DLD1 (cell line): ENCODE data around the gene SULT1B1.
"Not testable (repeated sequence)": the region's sequence is repeated elsewhere in the genome, so short reads cannot be mapped to it uniquely, and the experiment has no call there.

Source experiments
- in situ Hi-C: cut with HindIII; loops from 2 replicates; pipeline ENCODE4 v1.10.0; 2017; ENCODE audit warnings: low sequenced_read_pairs

The SULT1B1 gene

GRCh38 chr4:69760455-69760854 is at the start of gene SULT1B1:
Gene SULT1B1 (minus strand): TSS chr4:69760620. CDS start chr4:69755217, 5,403 bp downstream.
- in situ Hi-C loops = no loop called here

DNA sequence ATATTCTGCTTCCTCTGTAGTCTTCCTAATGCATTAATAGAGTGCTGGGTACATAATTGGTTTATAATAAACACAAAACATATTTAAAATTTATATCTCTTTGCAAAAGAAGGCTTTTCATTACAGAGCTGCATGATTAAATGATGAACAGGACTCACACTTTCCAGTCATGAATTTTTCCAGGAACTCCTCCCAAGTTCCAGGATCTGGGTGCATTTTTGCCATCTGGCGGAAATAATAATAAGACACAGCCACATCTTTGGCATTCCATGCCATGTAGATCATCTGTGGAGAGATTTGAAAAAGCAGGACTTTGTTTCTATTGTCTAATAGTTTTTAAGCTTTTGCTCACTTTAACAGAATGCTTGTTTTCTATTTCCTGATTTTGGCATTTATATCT is 40.2 kb upstream of the SULT1B1 start:
- in situ Hi-C loops = no loop called here

- in situ Hi-C loops = no loop called here
Observed at GRCh38 chr4:69799337-69799736, 38.9 kb upstream of the SULT1B1 start.

- in situ Hi-C loops = no loop called here
Observed at GRCh38 chr4:69793732-69794131, 33.3 kb upstream of the SULT1B1 start.

GRCh38 chr4:69787879-69788278 is 27.5 kb upstream of the SULT1B1 start:
- in situ Hi-C loops = no loop called here

DNA sequence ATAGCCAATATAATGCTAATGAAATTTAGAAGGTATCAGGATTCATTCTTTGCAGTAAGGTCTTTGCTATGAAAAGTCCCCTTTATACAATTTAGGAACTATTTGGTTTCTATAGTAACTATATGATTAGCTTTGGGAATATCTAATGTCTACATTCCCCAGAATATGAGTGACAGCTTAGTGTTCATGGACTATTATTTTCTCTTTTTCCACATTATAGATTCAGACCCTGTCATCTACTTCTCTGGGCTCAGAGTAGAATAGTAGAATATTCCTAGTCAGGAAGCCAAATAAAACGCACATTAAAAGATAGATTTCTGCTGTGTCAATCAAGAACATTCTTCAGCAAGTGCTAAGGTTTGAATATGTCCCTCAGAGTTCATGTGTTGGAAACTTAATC is 26.1 kb upstream of the SULT1B1 start:
- in situ Hi-C loops = no loop called here

DNA sequence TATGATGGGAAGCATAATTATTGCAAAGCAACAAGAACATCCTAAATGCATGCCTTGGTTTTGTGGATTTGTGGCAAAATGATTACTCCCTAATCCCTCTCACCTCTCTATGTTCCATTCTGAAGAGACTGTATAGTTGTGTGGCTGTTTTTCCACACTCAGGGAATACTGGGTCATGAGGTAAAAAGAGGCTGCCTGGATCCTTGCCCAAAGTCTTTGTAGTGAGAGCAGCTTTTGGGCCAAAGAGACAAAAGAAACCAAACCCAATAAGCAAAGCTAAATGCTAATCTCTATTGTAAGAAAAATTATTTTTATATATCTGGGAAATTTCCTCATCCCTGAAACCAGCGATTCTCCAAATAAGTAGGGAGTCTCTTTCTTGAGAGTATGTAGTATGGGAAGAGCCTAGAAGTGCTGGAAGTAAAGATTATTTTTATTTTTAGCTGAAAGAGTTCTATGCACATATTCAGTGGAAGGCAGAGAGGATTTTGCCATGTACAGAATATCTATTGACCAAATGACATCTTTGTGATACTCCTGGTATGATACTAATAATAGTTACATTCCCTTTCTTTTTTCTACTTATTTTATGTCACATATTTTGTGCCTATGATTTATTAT is 24.9 kb upstream of the SULT1B1 start:
- in situ Hi-C loops = no loop called here

- in situ Hi-C loops = no loop called here
Observed at GRCh38 chr4:69782651-69783310, 22.4 kb upstream of the SULT1B1 start.

- in situ Hi-C loops = no loop called here
Observed at GRCh38 chr4:69781458-69782418, 21.3 kb upstream of the SULT1B1 start.

GRCh38 chr4:69780141-69780540 is 19.7 kb upstream of the SULT1B1 start:
- in situ Hi-C loops = no loop called here

- in situ Hi-C loops = no loop called here
Observed at GRCh38 chr4:69776696-69777095, 16.3 kb upstream of the SULT1B1 start.

DNA sequence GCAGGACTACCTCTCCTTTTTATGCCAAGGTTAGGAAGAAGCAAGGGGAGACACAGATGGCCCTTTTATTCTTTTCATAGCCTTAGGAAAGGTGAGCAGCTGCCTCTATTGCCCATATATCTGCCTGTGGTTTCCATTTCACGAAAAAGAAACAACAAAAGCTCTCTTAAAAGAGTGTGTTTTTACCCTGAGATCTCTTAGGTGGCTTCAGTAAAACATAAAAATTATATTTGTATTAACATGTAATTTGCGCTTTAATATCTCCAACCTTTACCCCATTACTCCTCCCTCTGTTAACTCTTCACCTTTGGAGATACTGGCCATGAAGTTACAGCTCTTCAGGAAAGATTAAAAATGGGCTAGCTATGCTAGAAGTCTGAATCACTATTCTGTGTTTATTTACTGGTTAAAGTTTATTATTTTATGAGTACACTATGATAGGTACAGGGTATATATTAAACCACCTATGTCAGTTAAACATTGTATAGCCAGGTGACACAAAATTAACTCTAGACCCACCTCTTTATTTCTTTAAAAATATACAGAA is 15.0 kb upstream of the SULT1B1 start:
- in situ Hi-C loops = no loop called here

DNA sequence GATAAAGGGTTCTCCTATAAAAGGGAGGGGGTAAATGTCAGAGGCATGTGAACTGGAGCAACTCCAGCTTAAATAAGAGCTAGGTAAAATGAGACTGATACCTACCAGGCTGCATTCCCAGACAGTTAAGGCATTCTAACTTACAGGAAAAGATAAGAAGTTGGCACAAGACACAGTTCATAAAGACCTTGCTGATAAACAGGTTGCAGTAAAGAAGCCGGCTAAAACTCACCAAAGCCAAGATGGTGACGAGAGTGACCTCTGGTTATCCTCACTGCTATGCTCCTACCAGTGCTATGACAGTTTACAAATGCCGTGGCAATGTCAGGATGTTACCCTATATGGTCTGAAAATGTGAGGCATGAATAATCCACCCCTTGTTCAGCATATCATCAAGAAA is 13.1 kb upstream of the SULT1B1 start:
- in situ Hi-C loops = no loop called here

DNA sequence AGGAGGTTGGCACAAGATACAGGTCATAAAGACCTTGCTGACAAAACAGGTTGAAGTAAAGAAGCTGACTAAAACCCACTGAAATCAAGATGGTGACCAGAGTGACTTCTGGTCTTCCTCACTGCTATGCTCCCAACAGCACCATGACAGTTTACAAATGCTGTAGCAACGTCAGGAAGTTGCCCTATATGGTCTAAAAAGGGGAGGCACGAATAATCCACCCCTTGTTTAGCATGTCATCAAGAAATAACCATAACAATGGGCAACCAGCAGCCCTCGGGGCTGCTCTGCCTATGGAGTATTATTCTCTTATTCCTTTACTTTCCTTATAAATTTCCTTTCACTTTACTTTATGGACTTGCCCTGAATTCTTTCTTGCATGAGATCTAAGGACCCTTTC is 8.1 kb upstream of the SULT1B1 start:
- in situ Hi-C loops = not testable (repeated sequence)

DNA sequence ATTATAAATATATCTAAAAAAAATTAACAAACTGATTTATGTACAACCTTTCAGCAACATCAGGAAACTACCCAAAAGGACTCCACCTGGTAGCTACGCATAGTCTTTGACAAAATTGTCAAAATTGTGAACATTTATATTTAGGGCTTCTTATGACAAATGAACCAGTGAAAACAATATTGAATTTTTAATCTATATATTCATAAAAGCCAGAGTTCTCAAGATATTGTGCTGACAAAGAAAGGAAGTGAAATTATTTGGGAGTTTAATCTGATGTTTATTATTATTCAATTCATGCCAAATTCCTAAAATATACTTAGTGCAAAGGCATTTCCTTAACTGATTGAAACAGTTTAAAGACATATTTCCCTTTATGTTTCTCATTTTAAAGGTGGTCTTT is 5.3 kb upstream of the SULT1B1 start:
- in situ Hi-C loops = no loop called here

GRCh38 chr4:69764311-69764710 is 3.9 kb upstream of the SULT1B1 start:
- in situ Hi-C loops = no loop called here

- in situ Hi-C loops = no loop called here
Observed at GRCh38 chr4:69763233-69763632, 2.8 kb upstream of the SULT1B1 start.

DNA sequence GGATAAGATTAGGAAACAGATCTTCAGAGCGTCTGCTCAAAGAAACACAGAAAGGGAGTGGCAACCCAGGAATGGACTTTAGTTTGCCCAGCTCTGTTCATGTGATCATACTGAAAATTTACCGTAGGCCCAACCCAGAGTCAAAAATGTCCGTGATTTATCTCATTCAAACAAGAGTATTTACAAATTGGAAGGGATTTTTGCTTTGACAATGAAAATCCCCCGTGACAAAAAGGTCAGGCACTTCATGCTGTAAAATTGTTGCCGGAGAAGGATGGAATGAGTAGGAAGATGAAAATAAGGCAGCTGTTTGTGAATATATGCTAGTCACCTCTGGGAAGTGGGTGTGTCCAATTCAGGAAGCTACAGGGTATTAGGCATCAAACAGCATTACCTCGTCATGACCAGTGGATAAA is 1.2 kb downstream of the SULT1B1 start:
- in situ Hi-C loops = no loop called here

DNA sequence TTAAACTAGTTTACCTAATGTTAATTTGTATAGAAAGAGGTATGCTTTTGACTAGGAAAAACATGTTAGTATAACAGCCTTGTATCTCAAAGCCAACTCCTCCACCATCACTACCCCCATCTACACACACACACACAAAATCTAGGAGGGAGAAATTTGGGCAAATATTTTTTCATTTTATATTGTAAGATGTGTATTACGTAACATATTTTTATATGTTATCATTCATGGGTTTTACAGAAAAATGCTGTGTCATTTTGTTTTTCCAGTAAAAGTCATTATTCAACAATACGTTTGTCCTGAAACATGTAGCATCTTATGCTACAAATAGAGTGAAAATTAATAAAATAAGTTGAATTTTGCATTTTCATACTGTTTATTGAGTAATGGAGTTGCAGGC is 3.0 kb downstream of the SULT1B1 start:
- in situ Hi-C loops = no loop called here

DNA sequence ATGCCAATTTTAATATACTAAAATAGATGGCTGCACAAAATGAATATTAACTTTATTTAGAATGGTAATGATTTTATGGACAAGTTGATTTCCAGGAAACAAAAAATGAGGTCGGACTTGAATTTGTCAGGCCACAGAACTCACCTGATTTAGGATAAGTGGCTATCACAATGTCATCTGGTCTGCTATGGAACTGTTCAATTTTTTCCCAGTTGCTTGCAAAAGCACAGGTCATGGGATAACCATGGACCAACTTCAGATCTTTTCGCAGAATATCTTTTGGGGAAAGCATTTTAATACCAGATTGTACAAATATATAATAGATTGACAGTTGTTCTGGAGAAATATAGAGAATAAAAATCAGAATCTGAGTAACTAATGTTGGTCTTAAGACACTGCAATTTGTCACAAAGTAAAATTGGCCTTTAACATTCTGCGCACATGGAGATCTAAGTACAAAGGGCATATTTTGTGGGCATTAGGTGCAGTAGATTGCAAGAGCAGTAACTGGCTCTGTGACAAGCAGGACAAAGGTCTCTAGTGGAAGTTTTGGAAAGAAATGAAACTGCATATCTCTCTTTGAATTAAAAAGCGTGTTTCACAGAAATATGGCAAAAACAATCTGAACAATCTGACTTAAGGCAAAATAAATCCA is 5.4 kb downstream of the SULT1B1 start:
- in situ Hi-C loops = no loop called here

DNA sequence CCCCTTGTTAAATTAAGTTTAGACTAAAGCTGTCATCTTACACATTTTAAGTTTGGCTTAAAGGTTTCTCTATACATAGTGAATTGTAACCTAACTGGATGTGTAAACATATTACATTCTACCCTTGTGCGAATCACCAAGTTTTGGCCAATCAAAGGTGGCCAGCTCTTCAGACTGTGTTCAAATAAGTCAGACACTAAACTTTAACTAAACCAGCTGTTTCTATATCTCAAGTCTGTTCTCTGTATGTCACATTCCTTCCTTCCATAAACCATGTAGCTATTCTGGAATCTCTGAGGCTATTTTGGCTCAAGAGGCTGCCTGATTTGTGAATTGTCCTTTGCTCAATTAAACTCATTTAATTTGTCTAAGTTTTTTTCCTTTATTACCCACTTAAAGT is 6.7 kb downstream of the SULT1B1 start:
- in situ Hi-C loops = no loop called here
